GM13976 (cell line): ENCODE data around the gene EMC1.
"Not testable (repeated sequence)": the region's sequence is repeated elsewhere in the genome, so short reads cannot be mapped to it uniquely, and the experiment has no call there.

Experiments
- DNase-seq: peaks from one replicate; pipeline ENCODE4 v3.0.0; 2012; ENCODE audit warnings: low spot score
- CTCF ChIP-seq: IDR thresholded peaks from 2 replicates; pipeline ENCODE4 v1.5.1; 2012; ENCODE audit warnings: borderline replicate concordance, mild to moderate bottlenecking; ENCODE audit not compliant: insufficient read depth; ENCODE audit errors: extremely low read depth, missing control alignments, control extremely low read depth
- in situ Hi-C: fragments of 300-500 bp; cut with MboI; formaldehyde crosslinking; loops from one replicate; pipeline ENCODE4 v1.12.0; 2022; ENCODE audit warnings: low sequenced_read_pairs, mixed read lengths, inconsistent platforms; ENCODE audit not compliant: unreplicated experiment

The EMC1 gene

DNA sequence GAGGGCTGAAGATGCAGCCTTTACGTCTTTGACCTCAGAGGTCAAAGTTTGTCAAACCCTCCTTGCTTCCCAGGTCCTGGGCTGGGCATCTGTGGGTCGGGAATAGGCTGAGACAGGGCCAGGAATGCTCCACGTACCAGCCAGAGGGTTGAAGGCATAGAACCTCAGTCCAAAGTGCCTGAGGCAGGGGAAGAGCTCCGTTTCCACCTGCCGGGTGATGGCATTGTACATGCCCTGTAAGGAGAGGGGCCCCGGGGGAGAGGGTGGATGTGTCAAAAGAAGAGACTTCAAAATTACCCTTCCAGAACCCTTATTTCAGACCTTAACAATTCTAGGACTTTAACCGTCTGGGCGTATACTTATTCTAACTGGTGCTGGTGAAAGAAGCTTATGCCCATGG is 33.6 kb upstream of the EMC1 start:
- TF ChIP-seq CTCF: no peak

DNA sequence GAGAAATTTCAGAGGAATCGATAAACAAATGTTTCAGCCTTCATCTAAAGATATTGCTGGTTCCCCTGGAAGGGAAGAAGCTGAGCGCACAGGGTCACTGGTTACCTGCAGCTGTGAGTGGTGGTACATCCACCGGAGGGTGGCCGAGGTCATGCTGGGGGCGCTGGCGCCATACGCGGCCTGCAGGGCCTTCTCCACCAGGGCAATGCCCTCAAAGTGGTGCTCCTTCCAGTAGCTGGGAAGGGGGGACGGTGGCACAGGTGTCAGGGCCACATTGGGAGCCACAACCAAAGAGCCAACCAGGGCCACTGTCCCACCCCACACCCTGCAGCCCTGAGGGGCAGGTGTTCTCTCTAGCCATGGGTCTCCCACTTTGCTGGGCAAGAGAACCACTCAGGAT is 32.6 kb upstream of the EMC1 start:
- DNase-seq: no peak
- in situ Hi-C loops: no loop called here
- TF ChIP-seq CTCF: no peak

More for the DNA sequence above, 33.6 kb upstream of the EMC1 start:
- no peak for DNase-seq
- in situ Hi-C loops: no loop called here

- DNase-seq: no peak
- in situ Hi-C loops: no loop called here
- no peak for TF ChIP-seq CTCF
Observed at GRCh38 chr1:19274636-19275035, 23.3 kb upstream of the EMC1 start.

DNA sequence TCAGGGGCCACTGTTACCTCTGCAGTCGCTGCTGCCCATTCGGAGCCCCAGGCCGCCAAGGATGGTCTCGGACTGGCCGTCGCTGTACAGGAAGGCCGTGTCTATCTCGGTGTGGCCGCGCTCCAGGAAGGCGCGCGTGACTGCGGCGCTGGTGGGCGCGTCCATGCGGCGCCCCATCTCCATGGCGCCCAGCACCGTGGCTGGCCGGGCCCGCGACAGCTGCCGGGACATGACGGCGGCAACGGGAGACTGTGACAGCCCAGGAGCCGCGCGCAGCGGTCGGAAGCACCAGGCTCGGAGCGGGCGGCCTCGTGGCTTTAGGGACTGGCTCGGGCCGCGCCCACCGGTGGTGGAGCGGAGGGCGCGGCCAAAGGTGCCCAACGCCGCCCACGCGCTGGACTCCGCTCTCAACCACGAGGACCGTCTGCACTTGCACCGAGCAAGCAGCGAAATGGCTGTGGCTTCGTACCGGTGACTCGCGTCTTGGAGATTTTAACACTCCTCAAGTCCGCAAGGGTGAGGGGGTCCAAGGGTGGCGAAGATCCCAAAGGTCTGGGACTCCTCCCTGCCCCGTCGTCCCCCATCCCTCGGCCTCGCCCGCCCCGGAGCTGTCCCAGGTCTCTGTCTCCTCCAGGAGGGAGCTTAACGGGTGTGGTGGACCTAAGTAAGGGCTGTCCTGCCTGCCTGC is 22.7 kb upstream of the EMC1 start:
- in situ Hi-C loops, DNase-seq: not testable (repeated sequence)
- peak; percentile 5 for TF ChIP-seq CTCF

DNA sequence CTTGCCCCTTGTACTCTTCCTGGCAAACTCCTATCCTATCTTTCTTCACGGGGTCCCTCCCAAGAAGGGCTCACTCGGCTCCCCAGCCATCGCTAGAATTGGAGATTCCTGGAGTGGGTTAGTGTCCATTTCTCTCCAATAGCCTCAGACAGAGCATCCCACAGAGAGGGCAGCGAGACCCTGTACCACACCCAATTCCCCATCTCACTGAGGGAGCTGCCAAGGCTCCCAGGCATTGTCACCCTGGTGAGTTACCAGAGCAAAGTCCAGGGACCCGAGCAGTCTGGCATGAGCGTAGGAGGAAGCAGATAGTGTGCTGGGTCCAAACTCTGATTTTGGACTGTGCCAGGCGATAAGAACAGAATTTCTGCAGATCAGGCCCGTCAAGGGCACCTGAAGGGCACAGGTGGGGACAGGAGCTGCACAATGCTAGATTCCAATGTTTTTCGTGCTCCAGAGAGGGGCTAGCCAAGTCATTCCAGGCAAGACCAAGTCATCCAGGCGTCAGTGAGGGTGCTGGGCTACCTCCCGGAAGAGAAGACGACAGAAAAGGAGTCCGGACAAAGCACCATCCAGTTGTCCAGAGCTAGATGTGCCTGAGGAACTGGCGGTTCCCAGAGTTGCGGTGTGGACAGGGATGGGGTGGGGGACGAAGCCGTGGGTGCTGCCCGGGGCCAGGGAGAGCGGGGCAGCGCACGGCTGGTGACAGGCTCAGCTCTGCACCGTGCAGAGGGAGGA is 22.0 kb upstream of the EMC1 start:
- no peak for DNase-seq
- in situ Hi-C loops: no loop called here
- no peak for TF ChIP-seq CTCF

DNA sequence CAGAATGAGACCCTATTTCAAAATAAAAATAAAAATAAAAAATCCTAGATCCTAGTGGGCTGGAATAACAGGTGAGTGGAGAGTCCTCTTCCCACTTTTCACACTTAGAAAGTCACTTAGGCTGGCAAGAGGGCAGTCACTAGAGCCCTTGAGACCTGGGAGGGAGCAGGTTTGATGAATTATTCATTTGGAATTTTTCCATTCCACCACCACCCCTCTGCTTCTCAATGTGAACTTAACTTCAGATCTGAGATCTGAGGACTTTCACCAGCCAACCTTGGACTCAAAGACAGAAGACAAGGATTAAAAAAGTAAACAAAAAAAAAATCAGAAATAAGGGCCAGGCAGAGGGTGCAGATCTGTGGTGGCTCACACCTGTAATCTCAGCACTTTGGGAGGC is 20.7 kb upstream of the EMC1 start:
- DNase-seq: no peak
- no peak for TF ChIP-seq CTCF
- in situ Hi-C loops: no loop called here

- DNase-seq, in situ Hi-C loops: not testable (repeated sequence)
Observed at GRCh38 chr1:19270343-19270730, 19.0 kb upstream of the EMC1 start.

GRCh38 chr1:19269427-19270342 is 18.4 kb upstream of the EMC1 start:
- in situ Hi-C loops, DNase-seq: not testable (repeated sequence)
